HG02884 (cell line): ENCODE results near the gene STK24.
"Not testable (repeated sequence)": the region's sequence is repeated elsewhere in the genome, so short reads cannot be mapped to it uniquely, and the experiment has no call there.

ENCODE experiments used
- ATAC-seq: cut with Tn5 transposase; IDR thresholded peaks from one replicate; pipeline ENCODE4 v1.9.1; 2021; ENCODE audit warnings: mild to moderate bottlenecking, moderate library complexity; ENCODE audit not compliant: unreplicated experiment

Gene STK24

GRCh38 chr13:98576963-98577835 is at the start of gene STK24:
Gene STK24, minus strand, starts transcription at chr13:98577107. Its CDS starts 321 bp downstream, at chr13:98576786.
- ATAC-seq, result peak; percentile 43

GRCh38 chr13:98626298-98626935 is 49.5 kb upstream of the STK24 start:
- no peak for ATAC-seq

- ATAC-seq, result not testable (repeated sequence)
These were observed 47.7 kb upstream of the STK24 start for GRCh38 chr13:98624589-98624988.

- no peak for ATAC-seq
These were observed 46.0 kb upstream of the STK24 start for GRCh38 chr13:98622931-98623331.

- ATAC-seq, result no peak
These were observed 42.6 kb upstream of the STK24 start for GRCh38 chr13:98619556-98619955.

- ATAC-seq, result not testable (repeated sequence)
These were observed 38.7 kb upstream of the STK24 start for GRCh38 chr13:98615595-98615994.

- ATAC-seq, result no peak
These were observed 36.7 kb upstream of the STK24 start for GRCh38 chr13:98613591-98613990.

- no peak for ATAC-seq
These were observed 32.8 kb upstream of the STK24 start for GRCh38 chr13:98609756-98610155.

- no peak for ATAC-seq
These were observed 29.4 kb upstream of the STK24 start for GRCh38 chr13:98606296-98606695.

- ATAC-seq, result no peak
These were observed 22.8 kb upstream of the STK24 start for GRCh38 chr13:98599502-98600328.

- ATAC-seq, result no peak
These were observed 21.1 kb upstream of the STK24 start for GRCh38 chr13:98598043-98598442.

GRCh38 chr13:98595134-98595533 is 18.2 kb upstream of the STK24 start:
- ATAC-seq, result no peak

- no peak for ATAC-seq
These were observed 15.4 kb upstream of the STK24 start for GRCh38 chr13:98592362-98592732.

GRCh38 chr13:98591721-98592361 is 14.9 kb upstream of the STK24 start:
- no peak for ATAC-seq

GRCh38 chr13:98590471-98590870 is 13.6 kb upstream of the STK24 start:
- ATAC-seq, result not testable (repeated sequence)

GRCh38 chr13:98589516-98589915 is 12.6 kb upstream of the STK24 start:
- ATAC-seq, result not testable (repeated sequence)

- ATAC-seq, result no peak
These were observed 9.8 kb upstream of the STK24 start for GRCh38 chr13:98586400-98587345.

GRCh38 chr13:98585946-98586345 is 9.0 kb upstream of the STK24 start:
- ATAC-seq, result no peak

GRCh38 chr13:98585398-98585754 is 8.5 kb upstream of the STK24 start:
- ATAC-seq, result no peak
